HG03066 (cell line): ENCODE measurements around the gene SAMD4A.

ENCODE experiments used
- ATAC-seq: cut with Tn5 transposase; IDR thresholded peaks from one replicate; pipeline ENCODE4 v1.9.1; 2021; ENCODE audit warnings: low read depth; ENCODE audit not compliant: unreplicated experiment

The SAMD4A gene

DNA sequence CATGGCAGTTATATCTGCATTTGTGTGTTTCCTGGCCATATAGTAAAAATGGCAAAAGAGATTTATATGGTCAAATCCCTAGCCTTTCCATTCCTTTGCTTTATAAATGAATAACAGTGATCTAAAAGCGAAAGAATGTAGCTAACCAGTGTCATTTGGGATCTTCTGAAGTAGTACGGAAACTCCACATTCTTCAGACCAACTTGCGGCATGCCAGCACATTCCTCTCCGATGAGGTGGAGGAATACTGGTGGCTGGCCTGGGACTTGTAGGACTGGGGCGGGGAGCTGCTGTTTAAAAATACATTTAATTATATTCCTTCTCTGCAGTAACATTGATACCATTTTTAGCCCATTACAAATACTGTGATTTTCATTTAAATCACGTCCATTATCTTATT lies 85.3 kb downstream of the SAMD4A start:
- ATAC-seq = no peak

DNA sequence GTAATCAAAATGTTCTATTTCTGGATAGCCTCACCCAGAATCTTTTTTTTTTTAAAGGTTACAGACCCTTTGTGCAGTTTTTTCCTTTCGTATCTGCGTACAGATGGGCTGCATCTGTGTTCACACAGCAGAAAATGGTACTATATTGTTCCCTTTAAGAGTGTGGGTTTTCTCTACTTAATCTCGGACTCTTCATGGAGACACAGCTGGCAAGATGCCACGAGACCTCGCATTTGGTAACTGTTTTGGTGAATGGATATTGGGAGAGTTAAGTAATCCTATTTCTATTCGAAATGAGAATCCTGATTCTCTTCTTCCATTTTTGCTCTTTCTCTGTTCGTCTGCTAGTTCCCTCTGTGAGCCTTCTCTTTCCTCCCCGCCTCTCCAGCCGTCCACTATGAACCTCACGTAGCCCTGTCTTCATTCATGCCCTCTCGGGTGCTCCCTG lies 85.7 kb downstream of the SAMD4A start:
- ATAC-seq = no peak

GRCh38 chr14:54653712-54654469 lies 87.0 kb downstream of the SAMD4A start:
- no peak for ATAC-seq

DNA sequence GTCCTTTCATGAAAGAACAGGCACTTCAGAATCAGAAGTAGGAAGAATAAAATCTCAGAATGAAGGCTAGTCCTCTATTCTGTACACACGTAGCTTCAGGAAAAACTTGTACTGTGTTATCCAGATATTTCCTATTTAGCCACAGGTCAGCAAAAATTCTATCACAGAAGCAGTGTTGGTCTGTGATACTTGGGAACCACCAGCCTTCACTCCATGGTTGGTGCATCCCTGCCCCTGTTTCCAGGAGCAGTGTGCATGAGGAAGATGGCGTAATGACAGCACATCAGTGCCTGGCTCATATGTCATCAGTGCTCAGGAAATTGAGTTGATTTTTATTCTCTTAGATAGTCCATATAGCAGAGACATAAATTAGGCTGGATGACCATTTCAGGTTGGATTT lies 87.7 kb downstream of the SAMD4A start:
- no peak for ATAC-seq

- no peak for ATAC-seq
Measured at GRCh38 chr14:54658836-54659235, 91.9 kb downstream of the SAMD4A start.

GRCh38 chr14:54659365-54659764 lies 92.4 kb downstream of the SAMD4A start:
- no peak for ATAC-seq

- no peak for ATAC-seq
Measured at GRCh38 chr14:54660604-54661111, 93.7 kb downstream of the SAMD4A start.

GRCh38 chr14:54662491-54663133 lies 95.7 kb downstream of the SAMD4A start:
- no peak for ATAC-seq

DNA sequence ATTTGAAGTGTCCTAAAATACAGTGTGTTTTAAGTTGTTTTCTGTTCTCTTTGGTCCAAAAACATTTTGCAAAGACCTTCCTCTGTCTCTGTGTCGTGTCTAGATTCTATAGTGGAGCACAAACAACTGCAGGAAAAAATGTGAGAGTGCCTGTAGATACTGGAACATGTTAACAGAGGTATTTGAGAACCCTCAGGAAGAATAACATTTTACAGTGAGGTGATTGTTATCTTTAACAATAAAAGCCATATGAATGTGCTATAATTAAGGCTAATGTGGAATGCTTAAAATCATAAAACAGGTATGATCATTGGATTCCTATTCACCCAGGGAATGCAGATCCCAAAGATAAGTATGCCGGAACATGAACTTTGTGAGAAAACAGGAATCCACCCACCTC lies 98.0 kb downstream of the SAMD4A start:
- no peak for ATAC-seq

DNA sequence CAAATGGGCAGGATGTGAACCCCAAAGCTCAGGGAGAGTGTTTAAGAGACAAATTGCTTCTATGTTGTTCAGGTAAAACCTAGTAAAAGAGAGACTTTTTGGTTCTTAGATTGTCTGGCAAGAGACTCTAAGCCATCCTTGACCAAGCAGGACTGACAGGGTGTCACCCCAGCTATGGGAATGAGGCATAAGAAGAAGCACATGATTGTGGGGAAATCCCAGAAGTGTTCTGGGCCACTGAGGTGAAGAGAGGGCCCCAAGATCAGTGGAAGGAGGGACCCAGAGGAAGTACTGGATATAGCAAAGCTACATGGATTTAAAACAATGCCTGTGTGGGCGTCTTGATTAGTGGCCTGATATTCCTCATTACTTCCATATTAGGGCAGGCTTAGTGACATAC lies 99.0 kb downstream of the SAMD4A start:
- ATAC-seq = no peak

GRCh38 chr14:54667026-54667744 lies 100.3 kb downstream of the SAMD4A start:
- no peak for ATAC-seq

DNA sequence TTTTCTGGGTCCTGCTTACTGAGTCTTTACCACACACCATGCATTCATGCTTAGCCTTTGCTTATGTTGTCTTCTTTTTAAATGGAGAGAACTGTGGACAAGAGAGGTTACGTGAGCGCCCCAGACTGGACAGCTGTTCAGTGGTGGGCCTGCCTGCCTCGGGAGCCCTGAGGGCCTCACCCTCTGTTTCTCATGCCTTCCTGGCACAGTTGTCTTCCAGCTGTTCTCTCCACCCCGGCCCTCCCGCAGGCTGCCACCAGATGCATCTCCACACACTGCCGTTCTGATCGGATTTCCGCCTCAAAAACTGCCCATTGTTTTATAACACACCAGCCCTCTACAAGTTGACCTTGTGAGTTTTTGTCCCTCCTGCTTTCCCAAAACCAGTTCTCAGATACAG lies 100.8 kb downstream of the SAMD4A start:
- no peak for ATAC-seq

DNA sequence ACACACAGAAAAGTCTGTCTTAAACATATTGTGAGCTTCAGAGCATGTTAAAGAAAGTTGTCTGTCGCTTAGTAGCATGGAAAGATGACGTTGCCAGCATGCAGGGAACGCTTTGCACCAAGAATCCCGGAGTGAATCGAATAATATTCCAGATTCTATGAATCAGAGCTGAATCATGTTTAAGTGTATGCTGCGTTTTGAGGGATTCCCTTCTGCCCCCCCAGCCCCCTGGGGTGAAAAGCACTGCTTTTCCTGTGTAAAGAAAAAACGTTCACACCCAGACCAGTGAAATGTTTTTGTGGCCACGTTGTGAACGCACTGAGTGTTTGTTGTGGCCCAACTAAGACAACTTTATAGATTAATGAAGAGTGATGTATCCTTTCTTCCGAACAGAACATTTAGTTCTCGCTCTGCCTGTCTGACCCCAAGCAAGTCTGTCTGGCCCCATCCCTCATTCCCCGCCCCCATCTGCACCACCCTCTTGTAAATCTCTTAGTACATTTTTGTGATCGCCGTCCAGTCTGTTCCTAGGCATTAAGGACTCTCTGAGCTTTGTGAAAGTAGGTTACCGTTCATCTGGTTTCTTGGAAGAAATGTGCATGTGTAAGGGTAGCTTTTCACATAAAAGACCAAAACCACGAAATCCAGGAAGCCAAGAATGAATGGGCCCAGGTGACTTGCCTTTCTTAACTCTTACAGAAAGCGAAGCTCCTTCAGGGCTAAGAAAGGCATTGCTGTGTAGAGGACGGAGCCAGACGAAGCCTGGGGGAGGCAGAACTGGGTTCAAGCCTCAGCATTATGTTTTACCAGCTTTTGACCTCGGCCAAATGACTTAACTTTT lies 103.0 kb downstream of the SAMD4A start:
- ATAC-seq = no peak

DNA sequence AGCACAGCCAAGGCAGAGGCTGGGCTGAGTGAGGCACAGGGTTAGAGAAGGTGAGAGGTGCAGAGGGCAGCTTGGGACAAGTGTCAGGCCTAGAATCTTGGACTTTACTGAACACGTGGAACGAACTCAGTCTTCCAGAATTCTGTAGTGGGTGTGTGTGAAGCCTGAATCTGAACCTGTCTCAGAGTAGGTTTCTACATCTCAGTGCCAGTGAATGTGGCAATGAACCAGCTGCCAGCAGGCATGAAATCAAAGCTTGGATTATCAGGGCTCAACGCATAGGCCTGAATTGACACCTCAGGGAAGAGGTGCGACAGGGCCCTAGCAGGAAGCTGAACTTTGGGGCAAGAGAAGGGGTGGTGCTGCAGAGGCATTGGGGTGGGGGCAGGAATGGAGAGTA lies 104.6 kb downstream of the SAMD4A start:
- no peak for ATAC-seq

- ATAC-seq = no peak
Measured at GRCh38 chr14:54672181-54672580, 105.3 kb downstream of the SAMD4A start.

- no peak for ATAC-seq
Measured at GRCh38 chr14:54672688-54673087, 105.8 kb downstream of the SAMD4A start.

GRCh38 chr14:54673193-54674045 lies 106.5 kb downstream of the SAMD4A start:
- no peak for ATAC-seq

GRCh38 chr14:54674046-54674741 lies 107.3 kb downstream of the SAMD4A start:
- ATAC-seq = no peak
